GM21717 (cell line): Measurements from ENCODE around the gene VWA1.
"Not testable (repeated sequence)": the region's sequence is repeated elsewhere in the genome, so short reads cannot be mapped to it uniquely, and the experiment has no call there.

Source experiments
- ATAC-seq: cut with Tn5 transposase; IDR thresholded peaks from one replicate; pipeline ENCODE4 v1.9.1; 2021; ENCODE audit warnings: mild to moderate bottlenecking, moderate library complexity; ENCODE audit not compliant: unreplicated experiment

The VWA1 gene

GRCh38 chr1:1422465-1423244 lies 12.8 kb upstream of the VWA1 start:
- no peak for ATAC-seq

- ATAC-seq = no peak
Measured at GRCh38 chr1:1423245-1423597, 12.3 kb upstream of the VWA1 start.

- no peak for ATAC-seq
Measured at GRCh38 chr1:1424707-1425106, 10.8 kb upstream of the VWA1 start.

- no peak for ATAC-seq
Measured at GRCh38 chr1:1425426-1425752, 10.1 kb upstream of the VWA1 start.

GRCh38 chr1:1425753-1426495 lies 9.6 kb upstream of the VWA1 start:
- ATAC-seq = no peak

- ATAC-seq = no peak
Measured at GRCh38 chr1:1426496-1427105, 8.9 kb upstream of the VWA1 start.

GRCh38 chr1:1427106-1427819 lies 8.2 kb upstream of the VWA1 start:
- no peak for ATAC-seq

- no peak for ATAC-seq
Measured at GRCh38 chr1:1427820-1428148, 7.7 kb upstream of the VWA1 start.

- ATAC-seq = no peak
Measured at GRCh38 chr1:1428174-1428573, 7.3 kb upstream of the VWA1 start.

GRCh38 chr1:1428967-1429366 lies 6.5 kb upstream of the VWA1 start:
- not testable (repeated sequence) for ATAC-seq

- no peak for ATAC-seq
Measured at GRCh38 chr1:1429671-1430073, 5.8 kb upstream of the VWA1 start.

- ATAC-seq = no peak
Measured at GRCh38 chr1:1430114-1430982, 5.1 kb upstream of the VWA1 start.

- ATAC-seq = no peak
Measured at GRCh38 chr1:1430992-1431844, 4.3 kb upstream of the VWA1 start.

- no peak for ATAC-seq
Measured at GRCh38 chr1:1431845-1432273, 3.6 kb upstream of the VWA1 start.

GRCh38 chr1:1432274-1432950 lies 3.1 kb upstream of the VWA1 start:
- no peak for ATAC-seq

- no peak for ATAC-seq
Measured at GRCh38 chr1:1432951-1433803, 2.3 kb upstream of the VWA1 start.

- ATAC-seq = no peak
Measured at GRCh38 chr1:1433804-1434130, 1.7 kb upstream of the VWA1 start.

GRCh38 chr1:1434131-1434823 lies 1.2 kb upstream of the VWA1 start:
- ATAC-seq = no peak
